ENCODE results near the gene ANKS3.
A peak's percentile ranks its signal among the peaks of the same experiment; 100 is the strongest.
"Not testable (repeated sequence)": the region's sequence is repeated elsewhere in the genome, so short reads cannot be mapped to it uniquely, and the experiment has no call there.

Gene ANKS3

DNA sequence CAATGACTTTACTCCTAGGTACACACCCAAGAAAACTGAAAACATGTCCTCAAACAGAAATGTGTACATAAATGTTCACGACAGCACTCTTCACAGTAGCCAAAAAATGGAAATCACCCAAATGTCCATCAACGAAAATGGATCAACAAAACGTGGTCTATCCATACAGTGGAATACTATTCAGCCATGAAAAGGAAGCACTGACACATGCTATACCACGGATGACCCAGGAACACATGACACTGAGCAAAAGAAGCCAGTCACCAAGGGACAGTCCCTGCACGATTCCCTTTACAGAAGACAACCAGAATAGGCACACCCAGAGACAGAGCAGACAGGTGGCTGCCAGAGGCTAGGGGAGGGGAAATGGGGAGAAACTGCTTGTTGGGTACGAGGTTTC, 21.6 kb upstream of the ANKS3 start:
- DNase-seq (ENCODE audit: low read depth in 2 of 2) = no peak

DNA sequence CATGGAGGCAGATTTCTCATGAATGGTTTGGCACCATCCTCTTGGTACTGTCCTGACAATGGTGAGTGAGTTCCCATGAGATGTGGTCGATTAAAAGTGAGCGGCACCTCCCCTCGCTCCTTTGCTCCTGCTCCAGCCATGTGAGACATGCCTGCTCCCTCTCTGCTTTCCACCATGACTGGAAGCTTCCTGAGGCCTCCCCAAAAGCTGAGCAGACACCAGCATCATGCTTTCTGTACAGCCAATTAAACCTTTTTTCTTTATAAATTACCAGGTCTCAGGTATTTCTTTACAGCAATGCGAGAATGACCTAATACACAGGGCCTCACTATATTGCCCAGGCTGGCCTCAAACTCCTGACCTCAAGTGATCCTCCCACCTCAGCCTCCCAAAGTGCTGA, 20.8 kb upstream of the ANKS3 start:
- no peak for DNase-seq (ENCODE audit: low read depth in 2 of 2)

- DNase-seq (ENCODE audit: low read depth in 2 of 2) = no peak
These were observed 19.2 kb upstream of the ANKS3 start for GRCh38 chr16:4753227-4753626.

DNA sequence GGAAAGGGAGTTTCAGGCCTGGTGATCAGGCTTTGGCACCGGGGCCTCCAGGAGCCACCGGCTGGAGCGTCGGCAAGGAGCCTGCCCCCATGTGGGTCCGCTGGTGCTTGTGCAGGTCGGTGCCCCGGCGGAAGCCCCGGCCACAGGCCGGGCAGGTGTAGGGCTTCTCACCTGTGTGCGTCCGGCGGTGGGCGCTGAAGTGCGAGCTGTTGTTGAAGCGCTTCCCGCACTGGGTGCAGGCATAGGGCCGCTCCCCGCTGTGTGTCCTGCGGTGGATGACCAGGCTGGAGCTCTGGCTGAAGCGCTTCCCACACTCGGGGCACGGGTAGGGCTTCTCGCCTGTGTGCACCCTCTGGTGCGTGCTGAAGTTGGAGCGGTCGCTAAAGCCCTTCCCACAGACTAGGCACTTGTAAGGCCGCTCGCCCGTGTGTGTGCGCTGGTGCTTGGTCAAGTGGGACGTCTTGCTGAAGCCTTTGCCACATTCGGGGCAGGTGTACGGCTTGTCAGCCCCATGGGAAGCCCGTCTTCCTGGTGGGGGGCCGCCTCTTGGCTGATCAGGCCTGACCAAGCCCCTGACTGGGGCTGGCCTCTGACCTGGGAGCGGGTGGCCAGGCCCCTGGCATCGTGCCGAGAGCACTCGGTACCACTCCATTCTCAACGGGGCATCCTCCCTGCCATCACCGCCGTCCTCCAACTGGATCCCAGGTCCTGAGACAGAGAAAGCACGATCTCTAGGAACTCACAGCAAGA, 18.5 kb upstream of the ANKS3 start:
- DNase-seq (ENCODE audit: low read depth in 2 of 2) = no peak

DNA sequence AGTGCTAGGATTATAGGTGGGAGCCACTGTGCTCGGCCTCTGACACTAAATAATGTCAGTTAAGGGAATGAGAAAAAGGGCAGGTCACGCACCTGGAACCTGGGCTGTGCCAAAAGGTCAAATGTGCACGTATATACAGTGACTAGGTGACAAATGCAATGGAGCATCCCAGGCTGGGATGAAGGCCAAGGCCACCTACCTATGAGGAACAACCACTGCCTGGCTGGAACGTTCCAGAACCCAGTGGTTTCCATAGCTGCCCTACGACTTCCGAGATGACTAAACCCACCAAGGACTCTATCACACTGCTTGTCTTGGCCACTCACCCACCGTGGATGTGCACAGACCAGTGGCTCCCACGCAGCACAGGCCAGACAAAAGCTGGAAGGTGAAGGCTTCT, 16.8 kb upstream of the ANKS3 start:
- no peak for DNase-seq (ENCODE audit: low read depth in 2 of 2)

- no peak for DNase-seq (ENCODE audit: low read depth in 2 of 2)
These were observed 15.7 kb upstream of the ANKS3 start for GRCh38 chr16:4749700-4750257.

DNA sequence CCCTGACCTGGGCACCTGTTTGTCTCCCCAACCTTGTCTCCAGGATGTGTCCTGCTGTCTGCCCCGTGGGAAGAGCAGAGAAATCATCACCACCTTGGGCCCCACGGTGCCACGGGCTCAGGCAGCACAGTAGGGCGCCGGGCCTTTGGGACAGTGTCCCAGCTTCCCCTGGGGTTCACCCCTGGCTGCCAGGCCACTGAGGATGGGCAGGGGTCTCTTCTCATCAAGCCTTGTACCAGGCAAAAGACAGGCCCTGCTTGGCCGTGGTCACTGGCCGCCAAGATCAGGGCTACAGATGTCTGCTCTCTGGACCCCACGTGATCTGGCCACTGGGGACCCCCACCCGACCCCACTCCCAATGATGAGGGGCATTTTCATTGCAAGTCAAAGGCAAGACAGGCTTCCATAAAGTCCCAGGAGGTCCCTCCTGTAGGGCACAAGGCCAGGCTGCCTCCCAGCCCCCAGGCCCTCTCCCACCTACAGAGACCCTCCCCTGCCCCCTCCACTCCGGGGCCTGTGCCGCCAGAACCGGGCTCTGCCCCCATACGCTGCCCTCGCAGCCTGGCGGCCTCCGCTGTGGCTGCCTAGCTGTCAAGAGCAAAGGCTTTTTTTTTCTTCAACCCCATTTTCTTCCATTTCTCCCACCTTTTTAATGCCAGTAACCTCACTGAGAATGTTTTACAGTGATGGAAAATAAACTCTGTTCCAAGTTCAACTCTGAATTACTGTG, 14.8 kb upstream of the ANKS3 start:
- no peak for DNase-seq (ENCODE audit: low read depth in 2 of 2)

GRCh38 chr16:4747906-4748681, 14.0 kb upstream of the ANKS3 start:
- no peak for DNase-seq (ENCODE audit: low read depth in 2 of 2)

- no peak for DNase-seq (ENCODE audit: low read depth in 2 of 2)
These were observed 13.0 kb upstream of the ANKS3 start for GRCh38 chr16:4746991-4747574.

DNA sequence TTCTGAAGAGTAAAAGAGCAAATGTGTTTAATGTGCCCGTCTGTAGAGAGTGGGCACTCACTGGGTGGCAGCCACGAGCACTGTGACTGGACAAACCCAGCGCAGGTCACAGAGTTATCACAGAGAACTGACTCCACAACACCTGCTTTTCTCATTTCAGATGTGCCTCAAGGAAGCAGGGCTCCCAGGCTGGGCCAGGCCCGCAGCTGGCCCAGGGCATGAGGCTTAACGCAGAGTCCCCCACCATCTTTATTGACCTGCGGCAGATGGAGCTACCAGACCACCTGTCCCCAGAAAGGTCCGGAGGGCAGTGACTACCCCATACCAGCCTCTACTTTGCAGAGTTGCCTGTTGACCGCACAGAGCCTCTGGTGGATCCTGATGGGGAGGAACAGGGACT, 12.1 kb upstream of the ANKS3 start:
- DNase-seq (ENCODE audit: low read depth in 2 of 2) = no peak

DNA sequence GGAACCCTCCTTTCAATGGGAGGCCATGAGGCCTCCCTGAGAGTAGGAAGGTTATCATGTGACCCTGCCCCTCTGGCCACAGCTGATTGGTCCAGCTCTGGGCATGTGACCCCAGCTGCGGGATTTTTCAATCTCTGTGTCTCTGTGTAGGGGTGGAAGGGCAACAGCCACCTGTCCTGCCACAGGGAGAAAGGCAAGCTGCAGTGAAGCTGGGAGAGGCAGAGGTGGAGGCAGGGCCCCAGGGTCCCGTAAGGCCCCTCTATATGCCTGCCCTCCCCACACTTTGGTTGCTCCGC, 11.2 kb upstream of the ANKS3 start:
- DNase-seq (ENCODE audit: low read depth in 2 of 2) = no peak

- no peak for DNase-seq (ENCODE audit: low read depth in 2 of 2)
These were observed 10.6 kb upstream of the ANKS3 start for GRCh38 chr16:4744555-4745273.

- no peak for DNase-seq (ENCODE audit: low read depth in 2 of 2)
These were observed 9.3 kb upstream of the ANKS3 start for GRCh38 chr16:4743226-4743878.

- not testable (repeated sequence) for DNase-seq (ENCODE audit: low read depth in 2 of 2)
These were observed 4.3 kb upstream of the ANKS3 start for GRCh38 chr16:4738370-4738769.

DNA sequence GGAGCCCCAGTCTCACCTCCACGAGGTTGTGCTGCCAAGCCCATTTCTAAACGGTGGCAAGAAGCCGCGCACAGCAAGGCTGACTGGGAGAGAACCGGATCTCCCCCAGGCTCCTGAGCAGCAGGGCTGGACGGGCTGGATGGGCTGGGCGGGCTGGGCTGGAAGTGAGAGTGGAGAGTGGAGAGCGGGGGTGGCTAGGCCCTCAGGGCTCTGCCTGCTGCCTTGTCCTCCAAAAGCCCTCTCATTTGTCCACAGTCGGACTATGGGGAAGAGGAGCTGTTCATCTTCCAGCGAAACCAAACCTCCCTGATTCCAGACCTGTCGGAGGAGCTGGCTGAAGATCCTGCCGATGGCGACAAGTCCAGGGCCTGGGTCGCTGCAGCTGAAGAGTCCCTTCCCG, 3.5 kb upstream of the ANKS3 start:
- DNase-seq (ENCODE audit: low read depth in 2 of 2) = no peak

GRCh38 chr16:4736546-4736945, 2.5 kb upstream of the ANKS3 start:
- DNase-seq (ENCODE audit: low read depth in 2 of 2) = no peak

- peak; percentile 93 to 95 for DNase-seq (ENCODE audit: low read depth in 2 of 2)
These were observed 862 bp upstream of the ANKS3 start for GRCh38 chr16:4734730-4735535.

DNA sequence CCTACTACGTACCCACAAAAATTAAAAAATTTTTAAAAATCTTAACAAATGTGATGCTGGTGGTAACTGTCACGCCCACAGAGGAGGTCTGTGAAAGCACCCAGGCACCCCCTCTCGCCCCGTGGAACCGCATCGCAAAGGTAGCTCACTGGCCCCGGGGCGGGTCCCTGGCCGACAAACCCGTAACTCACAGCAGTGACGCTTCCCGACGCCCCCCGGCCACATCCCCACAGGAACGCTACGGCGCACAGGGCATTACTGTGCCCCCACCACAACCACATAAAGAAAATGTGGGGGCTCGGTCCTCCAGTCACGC, 366 bp downstream of the ANKS3 start:
- DNase-seq (ENCODE audit: low read depth in 2 of 2) = peak in 1 of 2 donors; percentile 15

- DNase-seq (ENCODE audit: low read depth in 2 of 2) = no peak
These were observed 794 bp downstream of the ANKS3 start for GRCh38 chr16:4733211-4733742.

GRCh38 chr16:4729876-4730275, 4.2 kb downstream of the ANKS3 start:
- no peak for DNase-seq (ENCODE audit: low read depth in 2 of 2)

Data from stimulated activated CD8-positive, alpha-beta memory T cell treated with anti-CD3 and anti-CD28 coated beads, Interleukin-2, amount 100 ng/mL, for 48 hours (primary cell).